ENCODE results near the gene CCNE1.

DNA sequence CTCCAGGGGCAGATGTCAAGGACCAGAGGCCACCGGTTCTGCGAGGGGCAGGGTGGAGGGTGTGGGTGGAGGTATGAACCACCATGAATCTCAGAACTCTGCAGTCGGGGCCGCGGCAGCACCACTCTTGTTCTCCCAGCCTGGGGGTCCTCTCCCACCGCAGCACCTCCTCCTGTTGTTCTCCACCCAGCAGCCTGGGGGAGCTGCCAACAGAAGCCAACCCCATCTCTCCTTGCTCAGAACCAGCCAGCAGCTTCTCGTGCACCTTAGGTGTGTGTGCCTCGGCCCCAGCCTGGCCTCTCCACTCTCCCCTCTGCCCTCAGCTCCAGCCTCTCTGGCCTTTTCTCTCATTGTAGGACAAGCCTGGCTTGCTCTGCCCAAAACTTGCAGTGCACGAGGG lies 31.9 kb upstream of the CCNE1 start:
- TF ChIP-seq CTCF (IDR thresholded peaks at IDR 0.05 in 4 of 5, conservative IDR thresholded peaks at IDR 0.05 in 1 of 5) (no peak), POLR2A (IDR thresholded peaks at IDR 0.05) (no peak)
